HEK293 (cell line): ENCODE results near the gene HTRA2.

Source experiments
- CTCF ChIA-PET: fragments of 350-600 bp; formaldehyde crosslinking; extraction: SDS; loops from one replicate; lab custom pipeline; 2021; ENCODE audit warnings: antibody characterized with exemption; lab: Yijun Ruan, JAX
- POLR2A ChIA-PET: fragments of 300-600 bp; formaldehyde crosslinking; extraction: SDS; loops from one replicate; lab custom pipeline; 2020; ENCODE audit warnings: antibody characterized with exemption, inconsistent platforms; lab: Yijun Ruan, JAX
- H3K27ac ChIP-seq: fragments of 200-500 bp; sonication (Bioruptor generic); 2 replicates; pipeline ENCODE4 v1.5.1; 2014; ENCODE audit warnings: low read depth, low read length, control low read depth, inconsistent platforms; ENCODE audit errors: extremely low read depth
- H3K36me3 ChIP-seq, 2 experiments: fragments of 200-500 bp in 1 of 2; sonication (Bioruptor generic) in 1 of 2; 1 replicate in 1 of 2; 2 replicates in 1 of 2; pipeline ENCODE4 v1.5.1; 2014 to 2017; ENCODE audit warnings: inconsistent platforms in 2 of 2, low read length in 2 of 2; ENCODE audit not compliant: control insufficient read depth in 2 of 2, insufficient read depth in 1 of 2
- H3K4me1 ChIP-seq: fragments of 200-500 bp; sonication (Bioruptor generic); 2 replicates; pipeline ENCODE4 v1.5.1; 2014; ENCODE audit warnings: mild to moderate bottlenecking, low read length, inconsistent platforms; ENCODE audit not compliant: control insufficient read depth, insufficient read depth
- H3K4me3 ChIP-seq: 2 replicates; pipeline ENCODE4 v1.5.1; 2011; ENCODE audit warnings: low read depth, mild to moderate bottlenecking, control low read depth, low read length, moderate library complexity
- H3K9me3 ChIP-seq: fragments of 200-500 bp; sonication (Bioruptor generic); 2 replicates; pipeline ENCODE4 v1.5.1; 2014; ENCODE audit warnings: low read depth, low read length, inconsistent platforms; ENCODE audit not compliant: control insufficient read depth, insufficient read depth
- OVOL3 ChIP-seq: fragments of 450-650 bp; formaldehyde crosslinking; IDR thresholded peaks from 2 replicates; pipeline ENCODE4 v1.5.1; 2016; ENCODE audit warnings: missing biosample characterization, missing genetic modification characterization
- PRDM4 ChIP-seq: fragments of 450-650 bp; formaldehyde crosslinking; IDR thresholded peaks from 2 replicates; pipeline ENCODE4 v1.5.1; 2017; ENCODE audit warnings: missing biosample characterization, missing genetic modification characterization
- REPIN1 ChIP-seq: fragments of 450-650 bp; formaldehyde crosslinking; IDR thresholded peaks from 2 replicates; pipeline ENCODE4 v1.5.1; 2017; ENCODE audit warnings: missing biosample characterization, missing genetic modification characterization, low read depth
- SCRT2 ChIP-seq: fragments of 450-650 bp; formaldehyde crosslinking; IDR thresholded peaks from 2 replicates; pipeline ENCODE4 v1.5.1; 2016; ENCODE audit warnings: missing biosample characterization, missing genetic modification characterization
- TCF7L2 ChIP-seq: IDR thresholded peaks from 2 replicates; pipeline ENCODE4 v1.6.1; 2011; ENCODE audit warnings: low read depth, mild to moderate bottlenecking, inconsistent platforms, low read length, moderate library complexity, borderline replicate concordance
- TSHZ1 ChIP-seq: fragments of 450-650 bp; formaldehyde crosslinking; IDR thresholded peaks from 2 replicates; pipeline ENCODE4 v1.5.1; 2016; ENCODE audit warnings: missing biosample characterization, missing genetic modification characterization, borderline replicate concordance
- ZNF146 ChIP-seq: fragments of 450-650 bp; formaldehyde crosslinking; IDR thresholded peaks from 2 replicates; pipeline ENCODE4 v1.5.1; 2016; ENCODE audit warnings: missing biosample characterization, missing genetic modification characterization
- ZNF184 ChIP-seq: fragments of 450-650 bp; IDR thresholded peaks from 2 replicates; pipeline ENCODE4 v1.5.1; 2018; ENCODE audit warnings: missing biosample characterization, mild to moderate bottlenecking, missing genetic modification characterization
- ZNF335 ChIP-seq: fragments of 450-650 bp; formaldehyde crosslinking; conservative IDR thresholded peaks from 2 replicates; pipeline ENCODE4 v1.5.1; 2016; ENCODE audit warnings: missing biosample characterization, missing genetic modification characterization
- ZNF521 ChIP-seq: fragments of 450-650 bp; formaldehyde crosslinking; IDR thresholded peaks from 2 replicates; pipeline ENCODE4 v1.5.1; 2017; ENCODE audit warnings: missing biosample characterization, mild to moderate bottlenecking, missing genetic modification characterization
- ZNF544 ChIP-seq: fragments of 450-650 bp; formaldehyde crosslinking; IDR thresholded peaks from 2 replicates; pipeline ENCODE4 v1.5.0; 2017; ENCODE audit warnings: missing biosample characterization, missing genetic modification characterization
- ZNF701 ChIP-seq: fragments of 450-650 bp; formaldehyde crosslinking; IDR thresholded peaks from 2 replicates; pipeline ENCODE4 v1.5.1; 2016; ENCODE audit warnings: missing biosample characterization, missing genetic modification characterization
- ZNF768 ChIP-seq: fragments of 450-650 bp; formaldehyde crosslinking; IDR thresholded peaks from 2 replicates; pipeline ENCODE4 v1.5.1; 2018; ENCODE audit warnings: missing biosample characterization, mild to moderate bottlenecking, missing genetic modification characterization
- ZNF830 ChIP-seq: fragments of 450-650 bp; IDR thresholded peaks from 2 replicates; pipeline ENCODE4 v1.5.0; 2018; ENCODE audit warnings: missing biosample characterization, missing genetic modification characterization, low read depth, mild to moderate bottlenecking, moderate library complexity
- ZNF837 ChIP-seq: fragments of 450-650 bp; formaldehyde crosslinking; IDR thresholded peaks from 2 replicates; pipeline ENCODE4 v1.5.1; 2016; ENCODE audit warnings: missing biosample characterization, missing genetic modification characterization
- ZSCAN30 ChIP-seq: fragments of 450-650 bp; IDR thresholded peaks from 2 replicates; pipeline ENCODE4 v1.5.1; 2018; ENCODE audit warnings: missing biosample characterization, mild to moderate bottlenecking, missing genetic modification characterization, moderate library complexity
- TF ChIP-seq, protein P1 (sequence below): fragments of 450-650 bp; formaldehyde crosslinking; IDR thresholded peaks from 2 replicates; pipeline ENCODE4 v1.5.1; 2017; ENCODE audit warnings: missing biosample characterization, mild to moderate bottlenecking, missing genetic modification characterization, moderate library complexity
- TF ChIP-seq, protein P2 (sequence below): fragments of 450-650 bp; formaldehyde crosslinking; IDR thresholded peaks from 2 replicates; pipeline ENCODE4 v1.5.1; 2016; ENCODE audit warnings: missing biosample characterization, missing genetic modification characterization

The HTRA2 gene

GRCh38 chr2:74495440-74495839 lies 34.3 kb upstream of the HTRA2 start (continued):
- TF ChIP-seq TSHZ1 (tag by site-specific recombination), result no peak
- no peak for TF ChIP-seq ZNF335 (tag by site-specific recombination)
- TF ChIP-seq PRDM4 (tag by site-specific recombination), result no peak
- TF ChIP-seq ZNF830 (tag by site-specific recombination), result no peak
- no peak for TF ChIP-seq ZNF768
- TF ChIP-seq OVOL3 (tag by site-specific recombination), result no peak
- no peak for TF ChIP-seq TCF7L2
- no peak for TF ChIP-seq ZNF521 (tag by site-specific recombination)

DNA sequence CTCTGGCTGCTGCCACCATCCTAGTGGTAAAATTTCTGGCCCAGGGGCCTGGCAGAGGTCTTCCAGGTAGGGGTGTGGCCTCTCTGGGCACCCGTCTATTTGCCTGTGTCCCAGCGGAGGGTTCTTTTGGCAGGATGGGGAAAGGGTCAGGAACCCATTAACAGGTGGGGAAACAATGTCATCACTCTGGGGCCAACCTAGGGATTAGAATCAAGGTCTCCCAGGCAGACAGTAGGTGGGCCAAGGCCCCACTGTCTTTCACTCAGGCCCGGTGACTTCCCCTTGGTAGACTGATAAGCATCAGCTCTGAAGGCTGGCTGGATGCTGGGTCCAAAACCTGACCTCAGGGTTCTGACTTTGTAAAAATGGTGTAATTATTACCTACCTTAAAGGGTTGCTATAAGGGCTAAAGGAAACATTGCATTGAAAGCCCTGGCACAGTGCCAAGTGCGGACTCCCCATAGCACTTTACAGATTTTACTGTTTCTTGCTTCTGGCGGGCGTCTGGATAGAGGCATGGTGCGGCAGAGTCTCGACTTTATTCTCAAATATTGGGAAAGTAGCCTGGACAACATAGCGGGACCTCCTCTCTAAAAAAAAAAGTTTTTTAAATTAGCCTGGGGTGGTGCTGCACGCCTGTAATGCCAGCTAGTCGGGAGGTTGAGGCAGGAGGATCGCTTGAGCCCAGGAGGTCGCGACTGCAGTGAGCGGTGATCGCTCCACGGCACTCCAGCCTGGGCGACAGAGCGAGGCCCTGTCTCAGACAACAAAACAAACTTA lies 32.5 kb upstream of the HTRA2 start:
- Histone ChIP-seq H3K36me3 (peaks cover 0 to 23% of the 10 kb centered on the region in 2 experiments; a peak in 1 of 3 replicates), H3K27ac (no peak overlapping the region), H3K4me1 (no peaks in the 10 kb centered on the region)
- ChIA-PET CTCF (interaction anchor here (1.1 kb wide), 1 partner anchor 35 kb away, joined by 3 read pairs; no protein-coding TSS in a partner anchor), POLR2A (no interaction called here)
- no peak for TF ChIP-seq ZSCAN30 (tag by site-specific recombination)
- TF ChIP-seq, protein P1, sequence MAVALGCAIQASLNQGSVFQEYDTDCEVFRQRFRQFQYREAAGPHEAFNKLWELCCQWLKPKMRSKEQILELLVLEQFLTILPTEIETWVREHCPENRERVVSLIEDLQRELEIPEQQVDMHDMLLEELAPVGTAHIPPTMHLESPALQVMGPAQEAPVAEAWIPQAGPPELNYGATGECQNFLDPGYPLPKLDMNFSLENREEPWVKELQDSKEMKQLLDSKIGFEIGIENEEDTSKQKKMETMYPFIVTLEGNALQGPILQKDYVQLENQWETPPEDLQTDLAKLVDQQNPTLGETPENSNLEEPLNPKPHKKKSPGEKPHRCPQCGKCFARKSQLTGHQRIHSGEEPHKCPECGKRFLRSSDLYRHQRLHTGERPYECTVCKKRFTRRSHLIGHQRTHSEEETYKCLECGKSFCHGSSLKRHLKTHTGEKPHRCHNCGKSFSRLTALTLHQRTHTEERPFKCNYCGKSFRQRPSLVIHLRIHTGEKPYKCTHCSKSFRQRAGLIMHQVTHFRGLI (tag by site-specific recombination), result no peak
- 0 out of 2 replicates have a peak, but pooled peaks have one; percentile 19 for TF ChIP-seq ZNF184
- TF ChIP-seq ZNF701 (tag by site-specific recombination), result no peak
- TF ChIP-seq, all 188 proteins: peak for 1
- Histone ChIP-seq H3K4me3 (no peak overlapping the region), H3K9me3 (no peaks in the 10 kb centered on the region)

- ChIA-PET POLR2A (no interaction called here), CTCF (interaction anchor here (1.1 kb wide), 1 partner anchor 34 kb away, joined by 3 read pairs; no protein-coding TSS in a partner anchor)
- H3K4me3 ChIP-seq, result no peak overlapping the region
- H3K36me3 ChIP-seq, result peaks cover 0 to 16% of the 10 kb centered on the region in 2 experiments; a peak in 1 of 3 replicates
- no peaks in the 10 kb centered on the region for H3K9me3 ChIP-seq
- TF ChIP-seq SCRT2 (tag by site-specific recombination), result peak; percentile 84
- no peak for TF ChIP-seq REPIN1 (tag by site-specific recombination)
- no peak for TF ChIP-seq ZNF837 (tag by site-specific recombination)
- TF ChIP-seq, protein P2, sequence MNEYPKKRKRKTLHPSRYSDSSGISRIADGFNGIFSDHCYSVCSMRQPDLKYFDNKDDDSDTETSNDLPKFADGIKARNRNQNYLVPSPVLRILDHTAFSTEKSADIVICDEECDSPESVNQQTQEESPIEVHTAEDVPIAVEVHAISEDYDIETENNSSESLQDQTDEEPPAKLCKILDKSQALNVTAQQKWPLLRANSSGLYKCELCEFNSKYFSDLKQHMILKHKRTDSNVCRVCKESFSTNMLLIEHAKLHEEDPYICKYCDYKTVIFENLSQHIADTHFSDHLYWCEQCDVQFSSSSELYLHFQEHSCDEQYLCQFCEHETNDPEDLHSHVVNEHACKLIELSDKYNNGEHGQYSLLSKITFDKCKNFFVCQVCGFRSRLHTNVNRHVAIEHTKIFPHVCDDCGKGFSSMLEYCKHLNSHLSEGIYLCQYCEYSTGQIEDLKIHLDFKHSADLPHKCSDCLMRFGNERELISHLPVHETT (tag by site-specific recombination), result no peak
- no peak for TF ChIP-seq ZNF544
- no peak for TF ChIP-seq ZNF146 (tag by site-specific recombination)
- H3K4me1 ChIP-seq, result no peaks in the 10 kb centered on the region
- H3K27ac ChIP-seq, result no peak overlapping the region
These were observed 31.8 kb upstream of the HTRA2 start for GRCh38 chr2:74497777-74498499.
